Peyer's patch (tissue), 4 donors: ENCODE measurements around the gene NDUFS4. TPM values are rescaled to one million over a fixed set of nuclear protein-coding genes. Genes with fewer than 3 reads are reported as not detected.

Experiments used
- DNase-seq, 3 donors: peaks; one replicate each; pipeline ENCODE4 v3.0.0-alpha.2; 2017 to 2019
- H3K27ac ChIP-seq, 4 donors: fragments of 200-600 bp; sonication (generic); one replicate each; pipeline ENCODE4 v1.5.1; 2016 to 2019
- H3K27me3 ChIP-seq, 2 donors: fragments of 200-600 bp; sonication (generic); one replicate each; pipeline ENCODE4 v1.5.1; 2019
- H3K36me3 ChIP-seq, 3 donors: fragments of 200-600 bp; sonication (generic); one replicate each; pipeline ENCODE4 v1.5.1; 2016 to 2019
- H3K4me1 ChIP-seq, 4 donors: fragments of 200-600 bp; sonication (generic); one replicate each; pipeline ENCODE4 v1.5.1; 2016 to 2019
- H3K4me3 ChIP-seq, 4 donors: fragments of 200-600 bp; sonication (generic); 1 replicate in 3 of 4; 2 replicates in 1 of 4; pipeline ENCODE4 v1.5.1; 2016 to 2019; ENCODE audit warnings: mild to moderate bottlenecking in 1 of 4
- H3K9me3 ChIP-seq, 4 donors: fragments of 200-600 bp; sonication (generic); one replicate each; pipeline ENCODE4 v1.5.1; 2016 to 2019; ENCODE audit warnings: mild to moderate bottlenecking in 1 of 4
- POLR2A ChIP-seq, 2 donors: fragments of 450-650 bp; IDR thresholded peaks; one replicate each; pipeline ENCODE4 v1.5.1; 2017; ENCODE audit warnings: antibody characterized with exemption in 2 of 2, mild to moderate bottlenecking in 2 of 2, moderate library complexity in 2 of 2
- total RNA-seq, 4 donors: library from RNA; depleted of rRNA; stranded (reverse); fragments of >200 nt; gene quantifications; one replicate each; pipeline ENCODE4 v1.1.0, GENCODE V29; 2016
- TF ChIP-seq, protein P1 (sequence below), 6 experiments: fragments of 450-650 bp in 4 of 6; fragments of 200-600 bp in 2 of 6; sonication (generic) in 1 of 6; IDR thresholded peaks; one replicate each; pipeline ENCODE4 v1.5.1; 2017 to 2019; ENCODE audit warnings: antibody characterized with exemption in 6 of 6, mild to moderate bottlenecking in 3 of 6, moderate library complexity in 1 of 6

NDUFS4 gene
- total RNA-seq, 4 donors from 2014 or later, result 51.3 to 71.4 (median 63.1) TPM

DNA sequence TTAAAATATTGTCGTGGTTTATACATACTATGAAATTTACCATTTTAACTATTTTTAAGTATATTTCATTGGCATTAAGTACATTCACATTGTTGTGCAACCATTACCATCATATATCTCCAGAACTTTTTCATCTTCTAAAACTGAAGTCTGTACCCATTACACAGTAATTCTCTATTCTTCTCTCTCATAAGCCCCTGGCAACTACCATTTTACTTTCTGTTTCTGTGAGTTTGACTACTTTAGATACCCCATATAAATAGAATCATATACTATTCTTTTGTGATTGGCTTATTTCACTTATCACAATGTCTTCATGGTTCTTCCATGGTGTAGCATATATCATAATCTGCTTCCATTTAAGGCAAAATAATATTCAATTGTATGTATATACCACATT, 30.3 kb downstream of the NDUFS4 start:
- Histone ChIP-seq H3K27ac (no peak overlapping the region), H3K4me3 (no peak overlapping the region), H3K9me3 (no peaks in the 10 kb centered on the region), H3K27me3 (no peaks in the 10 kb centered on the region), H3K4me1 (peaks cover 0 to 6% (median 0%) of the 10 kb centered on the region in 4 donors), H3K36me3 (no peaks in the 10 kb centered on the region)
- TF ChIP-seq, protein P1, sequence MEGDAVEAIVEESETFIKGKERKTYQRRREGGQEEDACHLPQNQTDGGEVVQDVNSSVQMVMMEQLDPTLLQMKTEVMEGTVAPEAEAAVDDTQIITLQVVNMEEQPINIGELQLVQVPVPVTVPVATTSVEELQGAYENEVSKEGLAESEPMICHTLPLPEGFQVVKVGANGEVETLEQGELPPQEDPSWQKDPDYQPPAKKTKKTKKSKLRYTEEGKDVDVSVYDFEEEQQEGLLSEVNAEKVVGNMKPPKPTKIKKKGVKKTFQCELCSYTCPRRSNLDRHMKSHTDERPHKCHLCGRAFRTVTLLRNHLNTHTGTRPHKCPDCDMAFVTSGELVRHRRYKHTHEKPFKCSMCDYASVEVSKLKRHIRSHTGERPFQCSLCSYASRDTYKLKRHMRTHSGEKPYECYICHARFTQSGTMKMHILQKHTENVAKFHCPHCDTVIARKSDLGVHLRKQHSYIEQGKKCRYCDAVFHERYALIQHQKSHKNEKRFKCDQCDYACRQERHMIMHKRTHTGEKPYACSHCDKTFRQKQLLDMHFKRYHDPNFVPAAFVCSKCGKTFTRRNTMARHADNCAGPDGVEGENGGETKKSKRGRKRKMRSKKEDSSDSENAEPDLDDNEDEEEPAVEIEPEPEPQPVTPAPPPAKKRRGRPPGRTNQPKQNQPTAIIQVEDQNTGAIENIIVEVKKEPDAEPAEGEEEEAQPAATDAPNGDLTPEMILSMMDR (IDR thresholded peaks at IDR 0.05), result no peak
- TF ChIP-seq POLR2A (IDR thresholded peaks at IDR 0.05), result no peak
- DNase-seq, result no peak

DNA sequence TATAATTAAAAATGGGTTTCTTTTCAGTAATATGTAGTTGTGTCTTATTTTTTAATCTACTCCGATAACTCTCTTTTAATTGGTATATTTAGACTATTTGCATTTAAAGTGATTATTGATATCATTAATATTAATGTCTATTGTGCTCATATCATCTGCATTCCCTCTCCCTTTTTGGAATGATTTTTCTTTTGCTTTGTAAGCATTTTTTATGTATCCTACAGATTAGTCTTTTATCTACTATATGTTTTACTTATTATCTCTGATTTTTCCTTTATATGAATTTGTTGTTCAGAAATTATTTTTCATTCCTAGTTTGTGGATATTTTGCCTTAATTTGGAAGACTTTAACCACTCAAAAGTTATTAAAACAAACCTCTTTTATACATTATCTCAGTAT, 34.0 kb downstream of the NDUFS4 start:
- DNase-seq, result no peak
- Histone ChIP-seq H3K9me3 (no peaks in the 10 kb centered on the region), H3K27ac (no peak overlapping the region), H3K4me3 (no peak overlapping the region), H3K4me1 (peaks cover 0 to 6% (median 0%) of the 10 kb centered on the region in 4 donors), H3K36me3 (no peaks in the 10 kb centered on the region), H3K27me3 (no peaks in the 10 kb centered on the region)
- TF ChIP-seq, protein P1 (IDR thresholded peaks at IDR 0.05), result no peak
- TF ChIP-seq POLR2A (IDR thresholded peaks at IDR 0.05), result no peak

DNA sequence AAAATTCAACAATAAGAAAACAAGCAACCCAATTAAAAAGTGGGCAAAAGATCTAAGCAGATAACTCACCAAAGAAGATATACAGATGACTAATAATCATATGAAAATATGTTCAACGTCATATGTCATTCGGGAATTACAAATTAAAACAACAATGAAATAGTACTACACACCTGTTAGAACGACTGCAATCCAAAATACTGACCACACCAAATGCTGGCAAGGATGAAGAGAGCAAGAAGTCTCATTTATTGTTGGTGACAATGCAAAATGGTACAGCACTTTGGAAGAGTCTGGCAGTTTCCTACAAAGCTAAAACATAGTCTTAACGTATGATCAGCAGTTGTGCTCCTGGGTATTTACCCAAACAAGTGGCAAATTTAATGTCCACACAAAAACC, 37.5 kb downstream of the NDUFS4 start:
- Histone ChIP-seq H3K4me3 (no peak overlapping the region), H3K27ac (no peak overlapping the region), H3K27me3 (no peaks in the 10 kb centered on the region), H3K36me3 (no peaks in the 10 kb centered on the region), H3K9me3 (no peaks in the 10 kb centered on the region), H3K4me1 (no peaks in the 10 kb centered on the region)
- TF ChIP-seq POLR2A (IDR thresholded peaks at IDR 0.05), result no peak
- TF ChIP-seq, protein P1 (IDR thresholded peaks at IDR 0.05), result no peak
- DNase-seq, result no peak

DNA sequence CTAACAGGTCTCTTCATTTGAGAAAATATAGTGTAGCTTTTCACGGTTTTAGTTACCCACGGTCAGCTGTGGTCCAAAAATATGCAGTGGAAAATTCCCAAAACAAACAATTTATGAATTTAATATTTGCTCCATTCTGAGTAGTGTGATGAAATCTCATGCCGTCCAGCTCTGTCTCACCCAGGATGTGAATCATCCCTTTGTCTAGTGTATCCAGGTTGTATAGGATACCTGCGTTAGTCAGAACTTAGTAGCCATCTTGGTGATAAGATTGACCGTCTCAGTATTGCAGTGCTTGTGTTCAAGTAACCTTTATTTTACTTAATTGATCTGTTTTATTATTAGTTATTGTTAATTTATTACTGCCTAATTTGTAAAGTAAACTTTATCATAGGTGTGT, 41.1 kb downstream of the NDUFS4 start:
- Histone ChIP-seq H3K4me1 (no peaks in the 10 kb centered on the region), H3K36me3 (peaks cover 0 to 19% (median 0%) of the 10 kb centered on the region in 3 donors), H3K9me3 (no peaks in the 10 kb centered on the region), H3K27me3 (no peaks in the 10 kb centered on the region), H3K4me3 (no peak overlapping the region), H3K27ac (no peak overlapping the region)
- no peak for TF ChIP-seq POLR2A (IDR thresholded peaks at IDR 0.05)
- TF ChIP-seq, protein P1 (IDR thresholded peaks at IDR 0.05), result no peak
- DNase-seq, result no peak

DNA sequence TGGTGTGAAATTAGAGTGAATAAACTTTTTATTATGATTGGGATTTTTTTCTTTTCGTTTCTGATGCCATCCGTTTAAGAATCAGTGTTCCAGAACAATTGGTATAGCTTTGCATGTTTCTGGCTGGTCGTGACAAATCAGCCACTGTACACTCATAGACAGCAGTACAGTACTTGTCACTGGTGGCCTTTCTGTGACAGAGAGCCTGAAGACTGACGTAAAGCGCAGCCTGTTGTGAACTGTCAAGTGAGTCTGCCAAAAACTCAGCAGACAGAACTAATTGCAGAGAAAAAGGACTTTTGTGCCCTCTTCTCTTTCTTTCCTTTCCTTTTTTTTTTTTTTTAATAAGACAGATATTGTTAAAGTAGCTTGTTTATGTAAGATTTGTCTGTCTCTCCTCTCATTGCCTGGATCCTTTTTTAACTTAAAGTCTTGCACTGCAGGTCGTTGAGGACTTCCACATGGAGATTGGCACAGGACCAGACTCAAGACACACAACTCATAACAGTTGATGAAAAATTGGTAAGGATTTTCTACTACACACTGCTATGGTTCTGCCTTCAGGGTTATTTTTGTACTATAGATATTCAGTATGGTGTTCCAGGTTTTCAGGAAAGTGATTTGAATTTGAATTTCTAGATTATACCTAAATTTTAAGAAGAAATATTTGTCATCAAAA, 42.7 kb downstream of the NDUFS4 start:
- Histone ChIP-seq H3K9me3 (no peaks in the 10 kb centered on the region), H3K4me3 (no peak overlapping the region), H3K4me1 (no peaks in the 10 kb centered on the region), H3K27me3 (no peaks in the 10 kb centered on the region), H3K27ac (no peak overlapping the region), H3K36me3 (peaks cover 0 to 21% (median 0%) of the 10 kb centered on the region in 3 donors)
- TF ChIP-seq POLR2A (IDR thresholded peaks at IDR 0.05), result no peak
- TF ChIP-seq, protein P1 (IDR thresholded peaks at IDR 0.05), result no peak
- no peak for DNase-seq
